Neural cell (in vitro differentiated cells): ENCODE results near the gene DNAAF1.

Source experiments
- CTCF ChIP-seq: fragments of 450-650 bp; IDR thresholded peaks from 2 replicates; pipeline ENCODE4 v1.5.1; 2014; ENCODE audit warnings: antibody characterized with exemption, mild to moderate bottlenecking, moderate library complexity; ENCODE audit not compliant: poor library complexity, severe bottlenecking
- EP300 ChIP-seq: fragments of 450-650 bp; conservative IDR thresholded peaks from 2 replicates; pipeline ENCODE4 v1.6.1; 2014; ENCODE audit warnings: antibody characterized with exemption, mild to moderate bottlenecking, moderate library complexity; ENCODE audit not compliant: poor library complexity, severe bottlenecking
- EZH2 ChIP-seq: fragments of 200-600, 300-800 bp; shearing (Covaris generic), sonication (generic); IDR thresholded peaks from 2 replicates; pipeline ENCODE4 v1.6.1; 2014; ENCODE audit warnings: antibody characterized with exemption, low read length, borderline replicate concordance, mild to moderate bottlenecking; ENCODE audit not compliant: insufficient read depth, poor library complexity, severe bottlenecking
- MXI1 ChIP-seq: fragments of 450-650 bp; conservative IDR thresholded peaks from 2 replicates; pipeline ENCODE4 v1.6.1; 2014; ENCODE audit warnings: antibody characterized with exemption, mild to moderate bottlenecking; ENCODE audit not compliant: poor library complexity, severe bottlenecking
- POLR2AphosphoS5 ChIP-seq: IDR thresholded peaks from 2 replicates; pipeline ENCODE4 v1.6.1; 2012
- RAD21 ChIP-seq: fragments of 450-650 bp; conservative IDR thresholded peaks from 2 replicates; pipeline ENCODE4 v1.6.1; 2014; ENCODE audit warnings: antibody characterized with exemption, mild to moderate bottlenecking, moderate library complexity
- REST ChIP-seq: IDR thresholded peaks from 2 replicates; pipeline ENCODE4 v1.6.1; 2012; ENCODE audit warnings: borderline replicate concordance
- TAF1 ChIP-seq: IDR thresholded peaks from 2 replicates; pipeline ENCODE4 v1.6.1; 2012; ENCODE audit warnings: low read depth

- TF ChIP-seq CTCF (no peak), RAD21 (no peak), EZH2 (no peak), EP300 (no peak), POLR2AphosphoS5 (no peak), REST (no peak), TAF1 (no peak), MXI1 (no peak)
Measured at GRCh38 chr16:84182104-84182503, 37.0 kb downstream of the DNAAF1 start.
